H9 (cell line): ENCODE measurements around the gene OSTF1. TPM values are rescaled to one million over a fixed set of nuclear protein-coding genes. Genes with fewer than 3 reads are reported as not detected.

Source experiments
- DNase-seq: peaks from one replicate; pipeline ENCODE4 v3.0.0-alpha.2; 2017
- H2AFZ ChIP-seq: one replicate; pipeline ENCODE4 v1.6.1; 2013; ENCODE audit warnings: mild to moderate bottlenecking, low read length, control low read depth, moderate library complexity
- H2AK5ac ChIP-seq: 2 replicates; pipeline ENCODE4 v1.6.1; 2013; ENCODE audit warnings: low read length, control low read depth, mixed read lengths; ENCODE audit not compliant: insufficient read length
- H2BK120ac ChIP-seq: one replicate; pipeline ENCODE4 v1.6.1; 2013; ENCODE audit warnings: low read depth, mild to moderate bottlenecking, low read length, control low read depth, inconsistent platforms; ENCODE audit not compliant: poor library complexity, severe bottlenecking
- H2BK12ac ChIP-seq: 2 replicates; pipeline ENCODE4 v1.6.1; 2013; ENCODE audit warnings: low read length, control low read depth, mixed read lengths, low read depth; ENCODE audit not compliant: insufficient read length
- H2BK15ac ChIP-seq: 2 replicates; pipeline ENCODE4 v1.6.1; 2013; ENCODE audit warnings: low read depth, low read length, control low read depth
- H2BK20ac ChIP-seq: one replicate; pipeline ENCODE4 v1.6.1; 2013; ENCODE audit warnings: low read depth, mild to moderate bottlenecking, low read length, control low read depth, inconsistent platforms; ENCODE audit not compliant: poor library complexity, severe bottlenecking
- H2BK5ac ChIP-seq: 2 replicates; pipeline ENCODE4 v1.6.1; 2013; ENCODE audit warnings: low read length, control low read depth, mixed read lengths; ENCODE audit not compliant: insufficient read length
- H3K14ac ChIP-seq: 2 replicates; pipeline ENCODE4 v1.6.1; 2013; ENCODE audit warnings: low read length, control low read depth; ENCODE audit not compliant: insufficient read depth
- H3K18ac ChIP-seq: 2 replicates; pipeline ENCODE4 v1.6.1; 2013; ENCODE audit warnings: low read depth, mild to moderate bottlenecking, mixed read lengths, low read length, control low read depth; ENCODE audit not compliant: insufficient read length
- H3K23ac ChIP-seq: 2 replicates; pipeline ENCODE4 v1.6.1; 2013; ENCODE audit warnings: low read length, control low read depth, mixed read lengths, low read depth; ENCODE audit not compliant: insufficient read length
- H3K23me2 ChIP-seq: 2 replicates; pipeline ENCODE4 v1.6.1; 2013; ENCODE audit warnings: low read depth, mild to moderate bottlenecking, mixed read lengths, low read length, control low read depth; ENCODE audit not compliant: insufficient read length, poor library complexity, severe bottlenecking
- H3K27ac ChIP-seq: 2 replicates; pipeline ENCODE4 v1.5.1; 2013; ENCODE audit warnings: low read length, control low read depth, mixed read lengths, low read depth; ENCODE audit not compliant: insufficient read length
- H3K27me3 ChIP-seq: 2 replicates; pipeline ENCODE4 v1.6.1; 2013; ENCODE audit warnings: low read length, control low read depth, inconsistent platforms; ENCODE audit not compliant: insufficient read depth
- H3K4ac ChIP-seq: 2 replicates; pipeline ENCODE4 v1.6.1; 2013; ENCODE audit warnings: low read depth, mild to moderate bottlenecking, control low read depth, inconsistent platforms, low read length, moderate library complexity
- H3K4me1 ChIP-seq: 2 replicates; pipeline ENCODE4 v1.6.1; 2013; ENCODE audit warnings: low read length, control low read depth, inconsistent platforms; ENCODE audit not compliant: insufficient read depth
- H3K4me2 ChIP-seq: 2 replicates; pipeline ENCODE4 v1.6.1; 2013; ENCODE audit warnings: low read length, control low read depth, mixed read lengths; ENCODE audit not compliant: insufficient read length, insufficient read depth
- H3K56ac ChIP-seq: 2 replicates; pipeline ENCODE4 v1.6.1; 2013; ENCODE audit warnings: low read depth, mild to moderate bottlenecking, mixed read lengths, low read length, control low read depth; ENCODE audit not compliant: insufficient read length
- H3K79me1 ChIP-seq: 2 replicates; pipeline ENCODE4 v1.6.1; 2013; ENCODE audit warnings: low read depth, mild to moderate bottlenecking, moderate library complexity, low read length, control low read depth, inconsistent platforms; ENCODE audit not compliant: insufficient read depth, poor library complexity, severe bottlenecking
- H3K79me2 ChIP-seq: 2 replicates; pipeline ENCODE4 v1.6.1; 2013; ENCODE audit warnings: low read length, control low read depth, inconsistent platforms; ENCODE audit not compliant: insufficient read depth
- H3K9ac ChIP-seq: 2 replicates; pipeline ENCODE4 v1.6.1; 2013; ENCODE audit warnings: low read length, control low read depth, mixed read lengths; ENCODE audit not compliant: insufficient read length; ENCODE audit errors: extremely low read depth
- H3K9me3 ChIP-seq: one replicate; pipeline ENCODE4 v1.6.1; 2013; ENCODE audit warnings: low read depth, low read length, inconsistent platforms; ENCODE audit not compliant: control insufficient read depth
- H3T11ph ChIP-seq: one replicate; pipeline ENCODE4 v1.6.1; 2013; ENCODE audit warnings: mild to moderate bottlenecking, low read length, control low read depth, inconsistent platforms
- H4K20me1 ChIP-seq: one replicate; pipeline ENCODE4 v1.6.1; 2013; ENCODE audit not compliant: control insufficient read depth, insufficient read length, insufficient read depth
- H4K5ac ChIP-seq: 2 replicates; pipeline ENCODE4 v1.6.1; 2013; ENCODE audit warnings: low read depth, mild to moderate bottlenecking, mixed read lengths, low read length, control low read depth; ENCODE audit not compliant: insufficient read length
- H4K8ac ChIP-seq: replicated peaks from 2 replicates; pipeline ENCODE4 v1.6.1; 2013; ENCODE audit warnings: low read length, control low read depth, mixed read lengths, low read depth; ENCODE audit not compliant: insufficient read length
- H4K91ac ChIP-seq: 2 replicates; pipeline ENCODE4 v1.6.1; 2013; ENCODE audit warnings: low read depth, mild to moderate bottlenecking, moderate library complexity, mixed read lengths, low read length, control low read depth; ENCODE audit not compliant: insufficient read length
- H3K27ac Mint-ChIP-seq, 3 experiments: 2 replicates in 2 of 3; 3 replicates in 1 of 3; pipeline ENCODE4 v1.8.0; 2020 to 2021; ENCODE audit warnings: mixed read lengths in 3 of 3, mild to moderate bottlenecking in 1 of 3, moderate library complexity in 1 of 3
- H3K27me3 Mint-ChIP-seq: 2 replicates; pipeline ENCODE4 v1.8.0; 2021; ENCODE audit warnings: low read depth, mild to moderate bottlenecking, moderate library complexity, mixed read lengths
- H3K36me3 Mint-ChIP-seq, 3 experiments: 2 replicates in 2 of 3; 3 replicates in 1 of 3; pipeline ENCODE4 v1.8.0; 2020 to 2021; ENCODE audit warnings: low read depth in 3 of 3, mixed read lengths in 3 of 3; ENCODE audit not compliant: insufficient read depth in 1 of 3
- H3K4me1 Mint-ChIP-seq, 2 experiments: 2 replicates each; pipeline ENCODE4 v1.8.0; 2020; ENCODE audit warnings: mixed read lengths in 2 of 2
- H3K4me3 Mint-ChIP-seq, 2 experiments: 2 replicates in 1 of 2; 3 replicates in 1 of 2; pipeline ENCODE4 v1.8.0; 2020 to 2021; ENCODE audit warnings: mild to moderate bottlenecking in 2 of 2, mixed read lengths in 2 of 2, moderate library complexity in 1 of 2
- H3K9me3 Mint-ChIP-seq, 2 experiments: 2 replicates in 1 of 2; 3 replicates in 1 of 2; pipeline ENCODE4 v1.8.0; 2020; ENCODE audit warnings: mild to moderate bottlenecking in 2 of 2, mixed read lengths in 2 of 2, moderate library complexity in 1 of 2
- CTCF ChIP-seq: fragments of 200-600 bp; sonication (generic); conservative IDR thresholded peaks from 3 replicates; pipeline ENCODE4 v1.8.0; 2021; ENCODE audit warnings: antibody characterized with exemption, mild to moderate bottlenecking
- WGBS: extraction: QIAGEN DNeasy Blood & Tissue Kit; methylation state at CpG from one replicate; pipeline ENCODE4 v1.1.7; 2013; ENCODE audit warnings: missing lambda C conversion rate, low lambda C conversion rate, mixed read lengths; ENCODE audit not compliant: insufficient read length; ENCODE audit errors: extremely low coverage; 5-methylcytosine and 5-hydroxymethylcytosine counted together
- total RNA-seq: library from RNA; stranded (reverse); gene quantifications from 2 replicates; pipeline ENCODE4 v1.2.1, GENCODE V29; 2021

Gene OSTF1
- total RNA-seq, 1 experiment from 2014 or later, result 16.1 TPM

GRCh38 chr9:75105841-75106240 lies 17.5 kb downstream of the OSTF1 start:
- Histone ChIP-seq H2BK5ac (no peak overlapping the region), H3K23me2 (no peaks in the 10 kb centered on the region), H3K27ac (no peak overlapping the region), H3K14ac (no peak overlapping the region), H3K18ac (no peak overlapping the region), H4K8ac (no peak overlapping the region), H3T11ph (no peak overlapping the region), H3K56ac (no peak overlapping the region), H2AK5ac (no peak overlapping the region), H2AFZ (no peak overlapping the region), H2BK15ac (no peak overlapping the region), H3K4ac (no peak overlapping the region), H3K9ac (no peak overlapping the region), H3K79me1 (no peaks in the 10 kb centered on the region), H3K4me1 (no peaks in the 10 kb centered on the region; the same call in 1 of the 2 replicates), H3K4me2 (no peak overlapping the region), H3K23ac (no peak overlapping the region), H2BK20ac (no peak overlapping the region), H4K5ac (no peak overlapping the region), H2BK120ac (no peak overlapping the region), H3K27me3 (no peaks in the 10 kb centered on the region), H4K20me1 (no peaks in the 10 kb centered on the region), H3K9me3 (no peaks in the 10 kb centered on the region), H2BK12ac (no peak overlapping the region), H4K91ac (no peak overlapping the region), H3K79me2 (no peaks in the 10 kb centered on the region)
- Mint-ChIP-seq H3K4me3 (no peak overlapping the region), H3K27ac (peak overlapping the region in 1 of 3 experiments; percentile 23; a peak in 1 of 7 replicates), H3K4me1 (peaks cover 4 to 6% of the 10 kb centered on the region in 2 experiments; a peak in 3 of 4 replicates), H3K9me3 (no peaks in the 10 kb centered on the region), H3K36me3 (no peaks in the 10 kb centered on the region), H3K27me3 (no peaks in the 10 kb centered on the region)
- DNase-seq, result no peak
- no CpG with 5 or more reads among the region's 2 CpGs for WGBS
- no peak for TF ChIP-seq CTCF
